SK-N-SH treated with all-trans-retinoic acid at 6 μM for 48 hours (cell line): ENCODE results near the gene CD19.

ENCODE experiments used
- BACH2 ChIP-seq: fragments of 250-450 bp; sonication (Bioruptor Pico); IDR thresholded peaks from 2 replicates; pipeline ENCODE4 v1.9.0; 2021; ENCODE audit warnings: mild to moderate bottlenecking, borderline replicate concordance
- ISL1 ChIP-seq: fragments of 250-450 bp; sonication (Bioruptor Pico); IDR thresholded peaks from 2 replicates; pipeline ENCODE4 v2.1.2; 2022; ENCODE audit warnings: mild to moderate bottlenecking, moderate library complexity
- TSHZ2 ChIP-seq: fragments of 250-450 bp; sonication (Bioruptor Pico); IDR thresholded peaks from 2 replicates; pipeline ENCODE4 v1.5.0; 2020; ENCODE audit warnings: mild to moderate bottlenecking, moderate library complexity
- ZFP3 ChIP-seq: fragments of 250-450 bp; sonication (Bioruptor Pico); IDR thresholded peaks from 2 replicates; pipeline ENCODE4 v1.5.0; 2020; ENCODE audit warnings: mild to moderate bottlenecking, moderate library complexity
- ZNF8 ChIP-seq: fragments of 450-650 bp; formaldehyde crosslinking; IDR thresholded peaks from 2 replicates; pipeline ENCODE4 v1.5.0; 2020; ENCODE audit warnings: mild to moderate bottlenecking, moderate library complexity

- no peak for TF ChIP-seq TSHZ2 (CRISPR knock-in tag)
- no peak for TF ChIP-seq BACH2 (CRISPR knock-in tag)
- no peak for TF ChIP-seq ISL1
- TF ChIP-seq ZNF8 (CRISPR knock-in tag) = no peak
- TF ChIP-seq ZFP3 (CRISPR knock-in tag) = no peak
Measured at GRCh38 chr16:28901862-28902261, 29.9 kb upstream of the CD19 start.
